ENCODE results near the gene HS6ST3. TPM values are rescaled to one million over a fixed set of nuclear protein-coding genes. Genes with fewer than 3 reads are reported as not detected.

Gene HS6ST3
- total RNA-seq, 1 experiment from 2014 or later = 1.2 TPM

DNA sequence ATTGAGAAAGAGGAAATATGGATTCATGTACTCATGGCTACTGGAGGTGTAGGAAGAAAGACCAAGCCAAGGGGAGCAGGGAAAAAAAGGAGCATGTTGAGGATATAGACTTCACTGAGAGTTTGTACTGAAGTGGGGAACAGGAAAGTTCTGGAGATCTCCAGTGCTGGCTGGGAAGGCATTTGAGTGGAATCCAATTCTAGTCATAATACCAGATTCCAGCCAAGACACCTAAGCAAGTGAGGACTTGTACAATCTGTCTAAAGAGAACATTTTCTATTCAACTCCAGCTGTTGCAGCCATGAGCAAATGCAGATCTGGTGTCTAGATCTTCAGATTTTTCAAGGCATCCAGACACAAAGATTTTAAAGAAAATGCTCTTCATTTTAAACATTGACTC, 491.8 kb downstream of the HS6ST3 start (continued):
- TF ChIP-seq STAT6 (CRISPR knock-in tag; conservative IDR thresholded peaks at IDR 0.05; ENCODE audit: low read depth) = no peak
- TF ChIP-seq ZNF423 (CRISPR knock-in tag; IDR thresholded peaks at IDR 0.05) = no peak
- TF ChIP-seq KAT7 (CRISPR knock-in tag; IDR thresholded peaks at IDR 0.05; ENCODE audit: borderline replicate concordance) = no peak
- TF ChIP-seq NR1H2 (CRISPR knock-in tag; IDR thresholded peaks at IDR 0.05) = no peak
- TF ChIP-seq AFF4 (CRISPR knock-in tag; IDR thresholded peaks at IDR 0.05; ENCODE audit: borderline replicate concordance) = no peak
- no peak for TF ChIP-seq ZNF121 (CRISPR knock-in tag; IDR thresholded peaks at IDR 0.05)

GRCh38 chr13:96615252-96615651, 525.3 kb downstream of the HS6ST3 start:
- ATAC-seq = no peak
- Mint-ChIP-seq H3K27ac (no peak overlapping the region), H3K9me3 (peaks cover 6% of the 10 kb centered on the region), H3K4me3 (no peak overlapping the region), H3K4me1 (no peaks in the 10 kb centered on the region), H3K36me3 (no peaks in the 10 kb centered on the region), H3K27me3 (ENCODE audit: low read depth) (no peaks in the 10 kb centered on the region)
- DNase-seq (ENCODE audit: low spot score) = no peak
- TF ChIP-seq RORB (CRISPR knock-in tag; IDR thresholded peaks at IDR 0.05) = no peak
- no peak for TF ChIP-seq ATF6 (CRISPR knock-in tag; IDR thresholded peaks at IDR 0.05)
- no peak for TF ChIP-seq RELA (CRISPR knock-in tag; IDR thresholded peaks at IDR 0.05; ENCODE audit: borderline replicate concordance)
- TF ChIP-seq, protein P1, sequence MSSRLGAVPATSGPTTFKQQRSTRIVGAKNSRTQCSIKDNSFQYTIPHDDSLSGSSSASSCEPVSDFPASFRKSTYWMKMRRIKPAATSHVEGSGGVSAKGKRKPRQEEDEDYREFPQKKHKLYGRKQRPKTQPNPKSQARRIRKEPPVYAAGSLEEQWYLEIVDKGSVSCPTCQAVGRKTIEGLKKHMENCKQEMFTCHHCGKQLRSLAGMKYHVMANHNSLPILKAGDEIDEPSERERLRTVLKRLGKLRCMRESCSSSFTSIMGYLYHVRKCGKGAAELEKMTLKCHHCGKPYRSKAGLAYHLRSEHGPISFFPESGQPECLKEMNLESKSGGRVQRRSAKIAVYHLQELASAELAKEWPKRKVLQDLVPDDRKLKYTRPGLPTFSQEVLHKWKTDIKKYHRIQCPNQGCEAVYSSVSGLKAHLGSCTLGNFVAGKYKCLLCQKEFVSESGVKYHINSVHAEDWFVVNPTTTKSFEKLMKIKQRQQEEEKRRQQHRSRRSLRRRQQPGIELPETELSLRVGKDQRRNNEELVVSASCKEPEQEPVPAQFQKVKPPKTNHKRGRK (CRISPR knock-in tag; IDR thresholded peaks at IDR 0.05; ENCODE audit: borderline replicate concordance) = no peak
- no peak for TF ChIP-seq NFATC4 (CRISPR knock-in tag; IDR thresholded peaks at IDR 0.05)
- TF ChIP-seq JAZF1 (CRISPR knock-in tag; IDR thresholded peaks at IDR 0.05) = no peak
- TF ChIP-seq CTCF (IDR thresholded peaks at IDR 0.05) = no peak
- TF ChIP-seq, protein P2, sequence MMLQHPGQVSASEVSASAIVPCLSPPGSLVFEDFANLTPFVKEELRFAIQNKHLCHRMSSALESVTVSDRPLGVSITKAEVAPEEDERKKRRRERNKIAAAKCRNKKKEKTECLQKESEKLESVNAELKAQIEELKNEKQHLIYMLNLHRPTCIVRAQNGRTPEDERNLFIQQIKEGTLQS (CRISPR knock-in tag; conservative IDR thresholded peaks at IDR 0.05) = no peak
- POLR2A ChIA-PET = no interaction called here
- CTCF ChIA-PET = no interaction called here

All from WTC11 (cell line).